Measurements from ENCODE around the gene CARD16.

- TF ChIP-seq CTCF (IDR thresholded peaks at IDR 0.05) (peak in 2 of 6 experiments; percentile 7 to 31), POLR2A (IDR thresholded peaks at IDR 0.05) (no peak)
Measured at GRCh38 chr11:105000797-105001196, 44.3 kb downstream of the CARD16 start.

Data from thyroid gland (tissue), 4 donors.